OCI-LY7 (cell line): ENCODE results near the gene IFITM2. TPM values are rescaled to one million over a fixed set of nuclear protein-coding genes. Genes with fewer than 3 reads are reported as not detected.
"Not testable (repeated sequence)": the region's sequence is repeated elsewhere in the genome, so short reads cannot be mapped to it uniquely, and the experiment has no call there.

ENCODE experiments used
- BruUV-seq: library from RNA; stranded (reverse); fragments of 400-500 nt; replicated peaks from 2 replicates; lab custom pipeline; 2021; lab: Mats Ljungman, UMichigan
- CTCF ChIA-PET: fragments of 300-600 bp; sonication (Branson Sonifier 250); formaldehyde crosslinking; loops from one replicate; lab custom pipeline; 2022; ENCODE audit warnings: antibody characterized with exemption; ENCODE audit not compliant: unreplicated experiment; lab: Charles Lee
- POLR2A ChIA-PET: fragments of 300-600 bp; sonication (Branson Sonifier 250); formaldehyde crosslinking; loops from one replicate; lab custom pipeline; 2022; ENCODE audit warnings: antibody characterized with exemption; lab: Charles Lee
- DNase-seq: peaks from one replicate; pipeline ENCODE4 v3.0.0-alpha.2; 2015; ENCODE audit warnings: low spot score
- H2AFZ ChIP-seq: fragments of 200-600 bp; sonication (generic), shearing (Covaris generic); 2 replicates; pipeline ENCODE4 v1.6.1; 2014; ENCODE audit warnings: mild to moderate bottlenecking, antibody characterized with exemption, low read length, moderate library complexity
- H3K27ac ChIP-seq: fragments of 200-600 bp; sonication (generic); 2 replicates; pipeline ENCODE4 v1.5.1; 2014; ENCODE audit warnings: mixed run types, low read depth, mild to moderate bottlenecking, moderate library complexity, low read length, inconsistent platforms; ENCODE audit not compliant: poor library complexity, severe bottlenecking
- H3K36me3 ChIP-seq: fragments of 200-600 bp; sonication (generic); 2 replicates; pipeline ENCODE4 v1.6.1; 2014; ENCODE audit warnings: mild to moderate bottlenecking, antibody characterized with exemption, low read length, moderate library complexity, mixed read lengths; ENCODE audit not compliant: insufficient read depth
- H3K4me1 ChIP-seq: fragments of 200-600 bp; sonication (generic); 2 replicates; pipeline ENCODE4 v1.5.1; 2014; ENCODE audit warnings: mild to moderate bottlenecking, low read length; ENCODE audit not compliant: insufficient read depth, poor library complexity, severe bottlenecking
- H3K4me2 ChIP-seq: fragments of 200-600 bp; sonication (generic); 2 replicates; pipeline ENCODE4 v1.6.1; 2014; ENCODE audit warnings: mild to moderate bottlenecking, low read length
- H3K4me3 ChIP-seq: fragments of 200-600 bp; sonication (generic); 2 replicates; pipeline ENCODE4 v1.5.1; 2014; ENCODE audit warnings: mild to moderate bottlenecking, low read depth, low read length; ENCODE audit not compliant: poor library complexity, severe bottlenecking
- H3K79me2 ChIP-seq: fragments of 200-600 bp; sonication (generic); 2 replicates; pipeline ENCODE4 v1.6.1; 2016; ENCODE audit warnings: low read depth, mild to moderate bottlenecking, low read length, moderate library complexity, mixed read lengths; ENCODE audit not compliant: insufficient read depth
- H3K9me2 ChIP-seq: fragments of 200-600 bp; sonication (generic); 2 replicates; pipeline ENCODE4 v1.6.1; 2016; ENCODE audit warnings: mild to moderate bottlenecking, low read length, mixed read lengths; ENCODE audit not compliant: insufficient read depth
- H3K9me3 ChIP-seq: fragments of 200-600 bp; sonication (generic); 2 replicates; pipeline ENCODE4 v1.6.1; 2014; ENCODE audit warnings: mild to moderate bottlenecking, mixed run types, low read length, mixed read lengths
- H4K20me1 ChIP-seq: fragments of 200-600 bp; sonication (generic); 2 replicates; pipeline ENCODE4 v1.6.1; 2014; ENCODE audit warnings: mild to moderate bottlenecking, antibody characterized with exemption, low read length, moderate library complexity, mixed read lengths; ENCODE audit not compliant: insufficient read depth
- intact Hi-C: fragments of 100-400 bp; cut with micrococcal nuclease; formaldehyde crosslinking; loops from one replicate; pipeline ENCODE4 v1.10.0; 2022; ENCODE audit not compliant: unreplicated experiment
- total RNA-seq, 2 experiments: library from RNA; depleted of rRNA in 1 of 2; stranded (reverse); fragments of >200 nt in 1 of 2; shearing (Covaris generic) in 1 of 2; gene quantifications; 2 replicates each; pipeline ENCODE4 v1.2.3, GENCODE V29; 2014 to 2022

The IFITM2 gene
- total RNA-seq, 2 experiments from 2014 or later, result 22.1 to 117 TPM

DNA sequence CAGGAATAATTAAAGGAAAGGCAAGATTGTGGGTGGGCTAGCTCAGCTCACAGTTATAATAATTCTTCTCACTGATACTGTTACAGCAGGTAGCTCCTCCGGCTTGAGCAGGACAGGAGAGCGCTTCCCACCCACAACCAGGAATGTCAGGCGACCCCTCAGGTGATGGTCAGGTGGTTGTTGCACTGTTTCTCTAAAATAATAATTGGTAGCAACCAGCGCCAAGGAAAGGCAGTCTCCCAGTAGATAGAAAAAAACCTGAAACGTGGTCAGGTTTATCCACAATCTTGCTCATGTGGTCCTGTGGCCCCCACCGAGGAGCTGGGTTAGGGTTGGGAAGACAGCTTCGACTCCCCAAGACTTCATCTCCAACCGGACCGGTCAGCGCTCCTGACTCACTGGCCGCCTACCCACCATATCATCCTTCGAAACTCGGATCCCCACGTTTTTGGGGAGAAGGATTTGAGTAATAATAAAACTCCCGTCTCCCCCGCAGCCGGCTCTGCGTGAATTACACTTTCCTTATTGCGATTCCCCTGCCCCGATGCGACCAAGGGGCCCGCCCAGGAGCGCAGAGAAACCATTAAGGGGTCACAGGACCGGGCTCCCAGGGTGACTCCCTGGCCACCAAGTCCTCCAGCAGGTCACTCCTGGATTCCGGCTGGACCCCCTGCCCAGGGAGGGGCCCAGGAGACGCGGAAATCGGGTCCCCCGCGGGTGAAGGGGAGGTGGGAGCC, 10.2 kb downstream of the IFITM2 start:
- H3K4me3 ChIP-seq, DNase-seq, H2AFZ ChIP-seq, H3K27ac ChIP-seq, BruUV-seq, H3K4me2 ChIP-seq, H4K20me1 ChIP-seq, H3K36me3 ChIP-seq, H3K9me2 ChIP-seq, H3K9me3 ChIP-seq, H3K79me2 ChIP-seq, intact Hi-C loops: not testable (repeated sequence)
- H3K4me1 ChIP-seq, result peaks cover 21% of the 10 kb centered on the region
- POLR2A ChIA-PET, result interaction anchor here (0.8 to 3.8 kb wide), 3 partner anchors 12 to 23 kb away, joined by 3 to 18 read pairs (median 4); no protein-coding TSS in a partner anchor
- CTCF ChIA-PET, result interaction anchor here (1.1 kb wide), 1 partner anchor 36 kb away, joined by 3 read pairs; no protein-coding TSS in a partner anchor

DNA sequence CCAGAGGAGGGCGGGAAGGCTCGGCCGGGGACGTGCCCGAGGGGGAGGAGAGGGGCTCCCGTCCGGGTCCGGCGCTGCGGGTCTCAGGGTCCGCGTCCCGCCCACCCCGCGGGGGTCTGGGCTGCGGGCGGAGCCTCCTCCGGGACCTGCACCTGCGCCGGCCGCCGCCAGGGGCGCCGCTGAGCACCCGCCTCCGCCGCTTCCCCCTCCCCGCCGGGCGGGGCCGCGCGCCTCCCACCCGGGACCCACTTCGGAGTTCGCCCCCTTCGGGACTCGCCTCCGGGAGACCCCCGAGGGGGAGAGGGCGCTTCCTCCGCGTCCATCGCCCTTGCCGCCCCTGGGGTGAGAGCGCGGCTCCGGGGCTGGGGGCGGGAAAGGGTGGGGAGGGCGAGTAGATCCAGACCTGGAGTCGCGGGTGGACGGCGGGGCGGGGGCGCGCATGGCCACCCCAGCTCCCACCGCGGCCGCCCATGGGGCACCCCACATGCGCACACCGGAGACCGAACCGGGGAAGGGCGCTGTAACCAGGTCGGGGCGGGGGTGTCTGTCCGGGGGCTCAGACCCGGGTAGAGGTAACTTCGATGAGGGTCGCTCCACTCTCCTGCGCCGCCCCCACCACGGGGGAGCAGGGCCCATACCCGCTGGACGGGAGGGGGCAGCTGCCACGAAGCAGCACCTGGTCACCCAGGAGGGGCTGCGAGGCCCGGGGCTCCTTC, 10.9 kb downstream of the IFITM2 start:
- peak overlapping the region; percentile 34; the same call in 1 of the 2 replicates for H3K4me2 ChIP-seq

DNA sequence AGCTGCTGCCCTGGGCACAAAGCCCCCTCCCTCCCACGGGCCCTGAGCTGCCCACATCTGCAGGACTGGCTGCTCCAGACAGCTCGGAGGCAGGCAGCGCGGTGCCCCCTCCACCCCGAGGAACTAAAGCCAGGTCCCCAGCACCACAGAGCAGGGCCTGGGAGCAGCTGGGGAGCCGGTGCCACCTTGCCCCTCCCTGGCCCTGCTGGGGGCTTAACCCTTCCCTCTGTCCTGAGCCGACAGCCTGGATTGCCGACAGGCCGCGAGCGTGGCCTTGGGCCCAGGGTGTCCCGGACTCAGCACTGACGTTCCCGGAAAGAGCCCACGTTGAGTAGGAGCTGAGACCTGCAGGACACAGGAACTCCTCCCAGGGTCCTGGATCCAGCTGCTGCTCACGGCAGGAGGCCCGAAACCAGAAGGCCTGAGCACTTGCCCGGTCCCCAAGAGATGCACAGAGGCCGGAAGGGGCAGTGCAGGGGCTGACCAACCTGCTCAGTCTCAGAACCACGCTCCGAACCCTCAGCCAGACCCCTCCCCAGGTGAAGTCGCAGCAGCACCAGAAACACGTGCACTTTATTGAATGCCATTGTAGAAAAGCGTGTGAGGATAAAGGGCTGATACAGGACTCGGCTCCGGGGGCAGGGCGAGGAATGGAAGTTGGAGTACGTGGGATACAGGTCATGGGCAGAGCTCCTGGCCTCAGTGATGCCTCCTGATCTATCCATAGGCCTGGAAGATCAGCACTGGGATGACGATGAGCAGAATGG, 11.7 kb downstream of the IFITM2 start:
- DNase-seq, POLR2A ChIA-PET, H3K36me3 ChIP-seq, H3K9me3 ChIP-seq, H3K9me2 ChIP-seq, CTCF ChIA-PET, H2AFZ ChIP-seq, H3K27ac ChIP-seq, BruUV-seq, H3K4me1 ChIP-seq, H3K79me2 ChIP-seq, intact Hi-C loops, H3K4me3 ChIP-seq, H3K4me2 ChIP-seq, H4K20me1 ChIP-seq: not testable (repeated sequence)

More for the DNA sequence above, 10.9 kb downstream of the IFITM2 start:
- H3K4me1 ChIP-seq, result peaks cover 13% of the 10 kb centered on the region
- H3K9me3 ChIP-seq, H3K36me3 ChIP-seq, DNase-seq, H3K79me2 ChIP-seq, intact Hi-C loops, H2AFZ ChIP-seq, BruUV-seq, POLR2A ChIA-PET, CTCF ChIA-PET, H4K20me1 ChIP-seq, H3K27ac ChIP-seq, H3K9me2 ChIP-seq: not testable (repeated sequence)
- peak overlapping the region; percentile 38 for H3K4me3 ChIP-seq

DNA sequence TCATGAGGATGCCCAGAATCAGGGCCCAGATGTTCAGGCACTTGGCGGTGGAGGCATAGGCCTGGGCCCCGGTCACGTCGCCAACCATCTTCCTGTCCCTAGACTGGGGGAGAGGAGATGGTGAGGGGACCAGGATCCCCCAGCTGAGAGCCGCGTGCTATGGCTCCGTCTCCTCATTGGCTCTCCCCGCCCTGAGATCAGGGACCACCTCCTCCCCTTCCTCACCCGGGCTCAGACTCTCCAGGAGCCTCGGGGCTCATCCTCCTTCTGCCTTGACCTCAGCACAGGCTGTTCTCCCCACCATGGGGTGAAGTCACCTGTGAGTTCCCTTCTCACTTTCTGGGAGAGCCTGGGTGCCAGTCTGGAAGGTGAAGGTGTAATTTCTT, 12.3 kb downstream of the IFITM2 start:
- H3K4me1 ChIP-seq, CTCF ChIA-PET, BruUV-seq, H2AFZ ChIP-seq, H3K9me3 ChIP-seq, H3K9me2 ChIP-seq, H4K20me1 ChIP-seq, intact Hi-C loops, DNase-seq, H3K36me3 ChIP-seq, H3K4me2 ChIP-seq, POLR2A ChIA-PET, H3K4me3 ChIP-seq, H3K79me2 ChIP-seq, H3K27ac ChIP-seq: not testable (repeated sequence)
